Measurements from ENCODE around the gene LAIR2. TPM values are rescaled to one million over a fixed set of nuclear protein-coding genes. Genes with fewer than 3 reads are reported as not detected.

The LAIR2 gene
- total RNA-seq, 1 donor from 2014 or later = not detected

Other genes starting within 250 kb of the LAIR2 start
- gene LILRB5, start 245.6 kb upstream of the LAIR2 start, total RNA-seq = 5.5 TPM
- 2.7 TPM for gene LILRB2, start 221.7 kb upstream of the LAIR2 start, total RNA-seq
- 1.2 TPM for gene LILRA5, start 189.7 kb upstream of the LAIR2 start, total RNA-seq
- not detected for gene LILRA4, start 163.7 kb upstream of the LAIR2 start, total RNA-seq
- gene LAIR1, start 137.9 kb upstream of the LAIR2 start, total RNA-seq = 5.9 TPM
- 1.6 TPM for gene TTYH1, start 87.4 kb upstream of the LAIR2 start, total RNA-seq
- gene LENG8, start 53.6 kb upstream of the LAIR2 start, total RNA-seq = 69.1 TPM
- 1.4 TPM for gene LENG9, start 39.1 kb upstream of the LAIR2 start, total RNA-seq
- gene CDC42EP5, start 29.5 kb upstream of the LAIR2 start, total RNA-seq = 11.0 TPM
- gene LILRA2, start 71.0 kb downstream of the LAIR2 start, total RNA-seq = 2.0 TPM
- 0.50 TPM for gene LILRA1, start 90.8 kb downstream of the LAIR2 start, total RNA-seq
- 2.2 TPM for gene LILRB1, start 127.7 kb downstream of the LAIR2 start, total RNA-seq
- 3.3 TPM for gene LILRB4, start 160.2 kb downstream of the LAIR2 start, total RNA-seq
- gene KIR3DL3, start 221.6 kb downstream of the LAIR2 start, total RNA-seq = not detected
- not detected for gene KIR2DL3, start 235.7 kb downstream of the LAIR2 start, total RNA-seq